ENCODE results near the gene TENM3.
"Not testable (repeated sequence)": the region's sequence is repeated elsewhere in the genome, so short reads cannot be mapped to it uniquely, and the experiment has no call there.

The TENM3 gene

GRCh38 chr4:182810103-182810615 lies 567.0 kb downstream of the TENM3 start:
- no peak for DNase-seq (ENCODE audit: extremely low read depth, low read depth)
- no peak for TF ChIP-seq CTCF (IDR thresholded peaks at IDR 0.05; ENCODE audit: low read depth, low read length)

- no peak for DNase-seq (ENCODE audit: extremely low read depth, low read depth)
- TF ChIP-seq CTCF (IDR thresholded peaks at IDR 0.05; ENCODE audit: low read depth, low read length) = no peak
These were observed 569.7 kb downstream of the TENM3 start for GRCh38 chr4:182812916-182813315.

GRCh38 chr4:182814065-182814464 lies 570.9 kb downstream of the TENM3 start:
- not testable (repeated sequence) for DNase-seq (ENCODE audit: extremely low read depth, low read depth)

GRCh38 chr4:182818926-182819730 lies 575.9 kb downstream of the TENM3 start:
- no peak for TF ChIP-seq CTCF (IDR thresholded peaks at IDR 0.05; ENCODE audit: low read depth, low read length)
- no peak for DNase-seq (ENCODE audit: extremely low read depth, low read depth)

- no peak for DNase-seq (ENCODE audit: extremely low read depth, low read depth)
- no peak for TF ChIP-seq CTCF (IDR thresholded peaks at IDR 0.05; ENCODE audit: low read depth, low read length)
These were observed 576.5 kb downstream of the TENM3 start for GRCh38 chr4:182819751-182820150.

GRCh38 chr4:182822554-182822953 lies 579.4 kb downstream of the TENM3 start:
- DNase-seq (ENCODE audit: extremely low read depth, low read depth) = no peak
- no peak for TF ChIP-seq CTCF (IDR thresholded peaks at IDR 0.05; ENCODE audit: low read depth, low read length)

GRCh38 chr4:182823576-182823975 lies 580.4 kb downstream of the TENM3 start:
- no peak for DNase-seq (ENCODE audit: extremely low read depth, low read depth)
- TF ChIP-seq CTCF (IDR thresholded peaks at IDR 0.05; ENCODE audit: low read depth, low read length) = no peak

GRCh38 chr4:182825003-182825402 lies 581.8 kb downstream of the TENM3 start:
- no peak for DNase-seq (ENCODE audit: extremely low read depth, low read depth)
- TF ChIP-seq CTCF (IDR thresholded peaks at IDR 0.05; ENCODE audit: low read depth, low read length) = no peak
